Neural progenitor cell (in vitro differentiated cells): ENCODE results near the gene HK1.

Experiments
- EZH2 ChIP-seq: fragments of 200-600 bp; sonication (generic); IDR thresholded peaks from 2 replicates; pipeline ENCODE4 v1.6.1; 2017; ENCODE audit warnings: antibody characterized with exemption, mild to moderate bottlenecking, moderate library complexity
- EZH2phosphoT487 ChIP-seq: fragments of 200-600 bp; sonication (generic); IDR thresholded peaks from 2 replicates; pipeline ENCODE4 v1.6.1; 2017; ENCODE audit warnings: antibody characterized with exemption
- TF ChIP-seq, protein P1 (sequence below): fragments of 200-600 bp; sonication (generic); IDR thresholded peaks from 2 replicates; pipeline ENCODE4 v1.5.1; 2017; ENCODE audit warnings: antibody characterized with exemption, mild to moderate bottlenecking

DNA sequence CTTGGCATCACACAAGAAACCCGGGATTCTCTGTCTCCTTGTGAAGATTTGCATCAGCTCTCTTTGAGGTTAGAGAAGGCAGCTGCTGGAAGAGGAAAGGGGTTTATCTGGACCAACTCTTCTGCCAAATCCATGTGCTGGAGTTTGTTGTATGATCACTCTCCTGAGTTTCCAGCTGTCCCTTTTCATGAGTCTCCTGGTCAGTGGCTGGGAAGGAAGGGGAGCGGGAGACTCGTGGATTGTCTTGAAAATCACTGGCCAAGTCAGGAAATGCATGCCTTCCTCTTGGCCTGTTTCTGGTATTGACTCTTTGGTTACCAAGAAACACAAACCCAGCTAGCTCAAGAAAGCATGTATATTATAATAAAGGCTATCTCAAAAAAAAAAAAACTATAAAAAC is 99.6 kb downstream of the HK1 start:
- TF ChIP-seq, protein P1, sequence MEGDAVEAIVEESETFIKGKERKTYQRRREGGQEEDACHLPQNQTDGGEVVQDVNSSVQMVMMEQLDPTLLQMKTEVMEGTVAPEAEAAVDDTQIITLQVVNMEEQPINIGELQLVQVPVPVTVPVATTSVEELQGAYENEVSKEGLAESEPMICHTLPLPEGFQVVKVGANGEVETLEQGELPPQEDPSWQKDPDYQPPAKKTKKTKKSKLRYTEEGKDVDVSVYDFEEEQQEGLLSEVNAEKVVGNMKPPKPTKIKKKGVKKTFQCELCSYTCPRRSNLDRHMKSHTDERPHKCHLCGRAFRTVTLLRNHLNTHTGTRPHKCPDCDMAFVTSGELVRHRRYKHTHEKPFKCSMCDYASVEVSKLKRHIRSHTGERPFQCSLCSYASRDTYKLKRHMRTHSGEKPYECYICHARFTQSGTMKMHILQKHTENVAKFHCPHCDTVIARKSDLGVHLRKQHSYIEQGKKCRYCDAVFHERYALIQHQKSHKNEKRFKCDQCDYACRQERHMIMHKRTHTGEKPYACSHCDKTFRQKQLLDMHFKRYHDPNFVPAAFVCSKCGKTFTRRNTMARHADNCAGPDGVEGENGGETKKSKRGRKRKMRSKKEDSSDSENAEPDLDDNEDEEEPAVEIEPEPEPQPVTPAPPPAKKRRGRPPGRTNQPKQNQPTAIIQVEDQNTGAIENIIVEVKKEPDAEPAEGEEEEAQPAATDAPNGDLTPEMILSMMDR: no peak
- TF ChIP-seq EZH2phosphoT487 (no peak), EZH2 (no peak)
